OCI-LY3 (cell line): ENCODE results near the gene WWOX.

Experiments used
- CTCF ChIP-seq: fragments of 200-600, 300-600 bp; sonication (generic); IDR thresholded peaks from 2 replicates; pipeline ENCODE4 v1.5.1; 2014; ENCODE audit warnings: antibody characterized with exemption, low read length, low read depth
- EZH2phosphoT487 ChIP-seq: fragments of 200-600 bp; shearing (Covaris generic); IDR thresholded peaks from 2 replicates; pipeline ENCODE4 v1.6.1; 2018; ENCODE audit warnings: antibody characterized with exemption, mixed run types, low read depth

- TF ChIP-seq CTCF (no peak), EZH2phosphoT487 (no peak)
Observed at GRCh38 chr16:78830599-78830998, 731.1 kb downstream of the WWOX start.
